SU-DHL-6 (cell line): ENCODE measurements around the gene ZNF579.

Experiments
- CTCF ChIP-seq: fragments of 200-600 bp; sonication (generic); IDR thresholded peaks from one replicate; pipeline ENCODE4 v1.5.1; 2017; ENCODE audit warnings: antibody characterized with exemption, mild to moderate bottlenecking, low read length, moderate library complexity; ENCODE audit not compliant: insufficient read depth, poor library complexity, severe bottlenecking
- EZH2phosphoT487 ChIP-seq: fragments of 200-600 bp; sonication (generic), shearing (Covaris generic); conservative IDR thresholded peaks from 2 replicates; pipeline ENCODE4 v1.6.1; 2018; ENCODE audit warnings: mild to moderate bottlenecking, antibody characterized with exemption, low read length, moderate library complexity, mixed read lengths

GRCh38 chr19:55611300-55611982 is 30.8 kb upstream of the ZNF579 start:
- TF ChIP-seq CTCF (no peak), EZH2phosphoT487 (no peak)
